ENCODE results near the gene VAPA.

GRCh38 chr18:9946831-9947230 is 33.0 kb downstream of the VAPA start:
- TF ChIP-seq, protein P1, sequence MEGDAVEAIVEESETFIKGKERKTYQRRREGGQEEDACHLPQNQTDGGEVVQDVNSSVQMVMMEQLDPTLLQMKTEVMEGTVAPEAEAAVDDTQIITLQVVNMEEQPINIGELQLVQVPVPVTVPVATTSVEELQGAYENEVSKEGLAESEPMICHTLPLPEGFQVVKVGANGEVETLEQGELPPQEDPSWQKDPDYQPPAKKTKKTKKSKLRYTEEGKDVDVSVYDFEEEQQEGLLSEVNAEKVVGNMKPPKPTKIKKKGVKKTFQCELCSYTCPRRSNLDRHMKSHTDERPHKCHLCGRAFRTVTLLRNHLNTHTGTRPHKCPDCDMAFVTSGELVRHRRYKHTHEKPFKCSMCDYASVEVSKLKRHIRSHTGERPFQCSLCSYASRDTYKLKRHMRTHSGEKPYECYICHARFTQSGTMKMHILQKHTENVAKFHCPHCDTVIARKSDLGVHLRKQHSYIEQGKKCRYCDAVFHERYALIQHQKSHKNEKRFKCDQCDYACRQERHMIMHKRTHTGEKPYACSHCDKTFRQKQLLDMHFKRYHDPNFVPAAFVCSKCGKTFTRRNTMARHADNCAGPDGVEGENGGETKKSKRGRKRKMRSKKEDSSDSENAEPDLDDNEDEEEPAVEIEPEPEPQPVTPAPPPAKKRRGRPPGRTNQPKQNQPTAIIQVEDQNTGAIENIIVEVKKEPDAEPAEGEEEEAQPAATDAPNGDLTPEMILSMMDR (conservative IDR thresholded peaks at IDR 0.05; ENCODE audit: low read depth, low read length) = no peak
- TF ChIP-seq MAFK (IDR thresholded peaks at IDR 0.05; ENCODE audit: low read depth, low read length) (no peak), RAD21 (IDR thresholded peaks at IDR 0.05; ENCODE audit: low read length) (no peak), FOS (IDR thresholded peaks at IDR 0.05; ENCODE audit: low read depth, low read length) (no peak), POLR2A (IDR thresholded peaks at IDR 0.05; ENCODE audit: low read depth, low read length) (no peak), RFX5 (IDR thresholded peaks at IDR 0.05; ENCODE audit: low read depth, low read length) (no peak), USF2 (IDR thresholded peaks at IDR 0.05; ENCODE audit: low read depth, low read length) (no peak), BHLHE40 (IDR thresholded peaks at IDR 0.05; ENCODE audit: low read depth, low read length) (no peak), CEBPB (IDR thresholded peaks at IDR 0.05; ENCODE audit: low read depth, low read length) (no peak), MXI1 (IDR thresholded peaks at IDR 0.05; ENCODE audit: borderline replicate concordance, low read depth, low read length) (no peak), CHD1 (IDR thresholded peaks at IDR 0.05; ENCODE audit: low read depth, low read length) (no peak), SMC3 (IDR thresholded peaks at IDR 0.05; ENCODE audit: low read depth, low read length) (no peak)
- TF ChIP-seq, protein P2, sequence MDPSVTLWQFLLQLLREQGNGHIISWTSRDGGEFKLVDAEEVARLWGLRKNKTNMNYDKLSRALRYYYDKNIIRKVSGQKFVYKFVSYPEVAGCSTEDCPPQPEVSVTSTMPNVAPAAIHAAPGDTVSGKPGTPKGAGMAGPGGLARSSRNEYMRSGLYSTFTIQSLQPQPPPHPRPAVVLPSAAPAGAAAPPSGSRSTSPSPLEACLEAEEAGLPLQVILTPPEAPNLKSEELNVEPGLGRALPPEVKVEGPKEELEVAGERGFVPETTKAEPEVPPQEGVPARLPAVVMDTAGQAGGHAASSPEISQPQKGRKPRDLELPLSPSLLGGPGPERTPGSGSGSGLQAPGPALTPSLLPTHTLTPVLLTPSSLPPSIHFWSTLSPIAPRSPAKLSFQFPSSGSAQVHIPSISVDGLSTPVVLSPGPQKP (IDR thresholded peaks at IDR 0.05; ENCODE audit: borderline replicate concordance, low read depth, low read length) = no peak

Measured in IMR-90 (cell line).